GM19397 (cell line): ENCODE measurements around the gene SAA4.
"Not testable (repeated sequence)": the region's sequence is repeated elsewhere in the genome, so short reads cannot be mapped to it uniquely, and the experiment has no call there.

Experiments
- ATAC-seq: cut with Tn5 transposase; IDR thresholded peaks from one replicate; pipeline ENCODE4 v1.9.1; 2021; ENCODE audit warnings: mild to moderate bottlenecking, moderate library complexity; ENCODE audit not compliant: unreplicated experiment

The SAA4 gene

GRCh38 chr11:18236664-18237356, at the start of gene SAA4:
TSS of gene SAA4 (minus strand) at chr11:18236802. CDS start at chr11:18235926, 876 bp downstream.
- no peak for ATAC-seq

GRCh38 chr11:18285841-18286240, 49.2 kb upstream of the SAA4 start:
- ATAC-seq: no peak

DNA sequence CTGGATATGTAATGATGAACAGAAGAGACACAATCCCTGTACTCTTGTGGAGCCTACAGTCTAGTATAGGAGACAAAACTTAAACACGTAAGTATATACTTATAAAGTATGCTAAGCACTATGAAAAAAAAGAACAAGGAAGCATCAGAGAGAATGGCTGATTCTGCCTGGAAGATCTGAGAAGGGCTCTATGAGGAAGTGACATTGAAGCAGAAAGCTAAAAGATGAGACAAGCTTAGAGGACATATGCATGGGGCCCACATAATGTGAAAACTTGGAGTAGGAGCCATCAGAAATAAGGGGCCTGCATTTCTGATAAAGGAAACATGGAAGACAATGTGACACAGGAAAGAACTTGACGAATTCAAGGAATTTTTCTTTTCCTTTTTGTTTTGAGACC, 46.0 kb upstream of the SAA4 start:
- no peak for ATAC-seq

GRCh38 chr11:18280438-18281045, 43.9 kb upstream of the SAA4 start:
- ATAC-seq: peak; percentile 85

GRCh38 chr11:18277565-18278271, 41.1 kb upstream of the SAA4 start:
- ATAC-seq: no peak

DNA sequence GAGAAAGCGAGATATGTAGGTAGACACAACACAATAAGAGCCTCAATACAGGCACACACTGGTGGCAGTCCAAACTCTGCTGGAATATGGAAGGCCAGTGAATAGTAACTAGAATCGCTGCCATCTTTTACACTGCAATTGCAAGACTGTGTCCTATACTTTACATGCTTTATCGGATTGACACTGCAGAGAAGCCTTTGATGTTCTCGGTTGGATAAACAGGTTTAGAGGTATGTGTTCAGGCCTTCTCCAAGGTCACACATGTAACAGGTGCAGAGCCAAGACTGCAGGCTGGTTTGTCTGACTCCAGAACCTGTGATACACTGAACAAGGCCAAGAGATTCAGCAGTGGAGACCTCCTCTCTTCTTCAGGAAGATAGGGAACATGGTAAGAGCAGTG, 34.6 kb upstream of the SAA4 start:
- no peak for ATAC-seq

GRCh38 chr11:18270102-18270501, 33.5 kb upstream of the SAA4 start:
- no peak for ATAC-seq

DNA sequence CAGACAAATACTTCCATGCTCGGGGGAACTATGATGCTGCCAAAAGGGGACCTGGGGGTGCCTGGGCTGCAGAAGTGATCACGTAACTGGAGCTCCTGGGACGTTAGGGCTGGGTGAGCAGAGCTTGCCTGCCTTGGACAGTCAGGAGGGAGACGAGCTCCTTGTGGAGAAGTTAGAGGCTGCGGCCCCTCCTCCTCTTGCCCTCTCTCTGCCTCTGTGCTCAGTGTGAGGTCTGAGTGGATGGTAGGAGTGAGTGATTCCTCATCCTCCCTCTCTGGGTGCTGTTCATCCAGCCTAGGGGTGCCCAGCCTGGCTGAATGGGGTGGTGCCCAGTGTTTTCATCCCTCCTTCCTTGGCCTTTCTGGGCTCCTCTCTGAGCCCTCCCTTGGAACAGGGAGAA, 32.6 kb upstream of the SAA4 start:
- ATAC-seq: not testable (repeated sequence)

GRCh38 chr11:18267335-18268133, 30.9 kb upstream of the SAA4 start:
- ATAC-seq: peak; percentile 59

GRCh38 chr11:18265949-18266348, 29.3 kb upstream of the SAA4 start, which contains the start of gene SAA1:
TSS of gene SAA1 (plus strand) at chr11:18266264. CDS start at chr11:18266888, 624 bp downstream.
- no peak for ATAC-seq

GRCh38 chr11:18264677-18265555, 28.3 kb upstream of the SAA4 start:
- ATAC-seq: no peak

GRCh38 chr11:18264035-18264434, 27.4 kb upstream of the SAA4 start:
- ATAC-seq: no peak

- ATAC-seq: not testable (repeated sequence)
These were observed 26.2 kb upstream of the SAA4 start for GRCh38 chr11:18262681-18263350.

- ATAC-seq: no peak
These were observed 25.1 kb upstream of the SAA4 start for GRCh38 chr11:18261721-18262120.

- no peak for ATAC-seq
These were observed 22.7 kb upstream of the SAA4 start for GRCh38 chr11:18259259-18259658.

DNA sequence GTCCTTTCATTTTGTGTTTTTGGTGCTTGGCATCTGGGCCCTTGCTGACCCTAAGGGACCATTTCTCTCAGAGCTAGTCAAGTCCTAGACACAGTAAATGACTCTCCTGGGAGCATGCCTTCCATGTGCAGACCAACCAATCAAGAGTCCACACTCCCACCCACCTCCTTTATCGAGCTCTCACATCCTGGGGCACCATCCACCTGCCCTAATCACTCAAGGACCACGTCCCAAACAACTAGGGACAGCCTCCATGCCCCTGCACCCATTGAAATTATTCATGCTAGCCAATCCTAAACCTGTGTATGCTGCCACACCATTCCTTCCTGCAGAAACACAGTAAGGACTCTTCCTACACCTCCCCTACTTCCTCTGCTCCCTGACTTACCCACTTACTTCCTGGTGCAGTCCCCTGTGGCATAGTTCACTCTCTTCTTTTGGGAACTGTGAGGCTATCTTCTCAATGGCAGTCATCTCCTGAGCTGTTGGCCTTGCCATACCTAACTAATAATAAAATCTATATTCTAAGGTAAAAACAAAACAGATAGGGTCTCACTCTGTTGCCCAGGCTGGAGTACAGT, 18.3 kb upstream of the SAA4 start:
- ATAC-seq: no peak

DNA sequence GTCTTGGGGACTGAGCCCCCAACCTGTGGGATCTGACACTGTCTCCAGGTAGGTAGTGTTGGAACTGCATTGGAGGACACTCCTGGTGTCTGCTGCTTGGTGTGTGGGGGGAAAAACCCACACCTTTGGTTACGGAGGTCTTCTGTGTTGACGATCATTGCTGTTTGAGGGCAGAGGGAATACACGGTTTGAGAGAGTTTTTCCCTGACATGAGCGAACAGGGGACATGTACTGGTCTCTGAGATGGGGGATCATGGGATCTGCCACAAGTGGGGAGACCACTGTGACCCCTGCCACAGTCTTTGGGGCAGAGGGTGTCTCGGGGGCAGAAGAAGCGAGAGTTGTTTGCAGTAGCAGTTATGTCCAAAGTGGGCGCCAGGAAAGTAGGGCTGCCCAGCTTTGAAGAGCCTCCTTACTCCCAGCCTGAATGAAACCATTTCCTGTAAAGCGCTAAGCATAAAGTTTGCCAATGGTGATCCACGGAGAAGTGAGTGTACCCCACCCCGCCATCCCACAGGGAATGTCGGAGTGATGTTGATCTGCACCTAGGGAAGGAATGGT, 17.3 kb upstream of the SAA4 start:
- no peak for ATAC-seq

DNA sequence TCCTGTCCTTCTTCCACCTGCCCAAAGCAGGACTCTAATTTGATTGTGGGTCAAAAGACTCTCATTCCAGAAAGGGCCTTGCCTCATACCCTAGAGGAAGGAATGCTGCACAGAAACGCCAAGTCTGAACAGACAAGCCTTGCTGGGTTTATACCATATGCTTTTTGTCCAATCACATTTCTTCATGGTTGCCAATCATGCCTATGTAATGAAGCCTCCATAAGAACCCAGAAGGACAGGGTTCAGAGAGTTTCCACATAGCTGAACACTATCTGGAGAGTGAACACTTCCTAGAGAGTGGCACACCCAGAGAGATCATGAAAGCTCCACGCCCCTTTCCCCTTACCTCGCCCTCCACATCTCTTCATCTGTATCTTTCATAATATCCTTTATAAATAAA, 16.6 kb upstream of the SAA4 start:
- no peak for ATAC-seq

- ATAC-seq: no peak
These were observed 12.0 kb upstream of the SAA4 start, which contains the start of gene SAA2 for GRCh38 chr11:18248561-18248960. TSS of gene SAA2 (minus strand) at chr11:18248668. CDS start at chr11:18248011, 657 bp downstream.
